Measurements from ENCODE around the gene GUCA2B.

GUCA2B gene

DNA sequence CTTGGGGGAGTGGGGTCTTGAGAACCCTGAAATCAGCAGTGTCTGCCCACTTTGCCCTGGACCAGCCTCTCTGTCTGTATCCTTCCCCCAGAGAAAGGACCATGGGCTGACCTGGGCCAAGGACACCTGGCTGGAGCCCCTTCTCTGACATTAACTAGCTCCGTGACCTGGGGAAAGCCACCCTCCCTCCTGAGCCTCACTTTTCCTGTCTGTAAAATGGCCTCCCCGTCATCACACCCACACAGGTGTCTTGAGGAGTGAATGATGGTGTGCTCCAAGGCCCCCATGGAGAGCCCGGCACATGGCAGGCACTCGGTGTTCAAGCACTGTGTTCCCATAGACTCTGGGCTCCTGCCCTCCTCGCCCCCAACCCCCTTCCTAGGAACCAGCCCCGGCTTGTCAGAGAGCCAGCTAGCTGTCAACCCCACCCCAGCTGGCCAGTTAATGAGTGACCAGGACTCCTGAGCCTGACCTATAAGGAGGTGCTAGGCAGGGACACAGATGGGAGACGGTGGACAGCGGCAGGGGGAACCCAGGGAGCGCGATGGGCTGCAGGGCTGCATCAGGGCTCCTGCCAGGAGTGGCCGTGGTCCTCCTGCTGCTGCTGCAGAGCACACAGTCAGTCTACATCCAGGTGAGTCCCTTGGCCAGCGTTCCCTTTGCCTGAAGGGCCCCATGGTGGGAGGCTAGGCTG is at the start of gene GUCA2B:
Gene GUCA2B, plus strand, starts transcription at position 504 of the 694 bp plus-strand sequence. Its CDS starts 41 bp downstream, at position 545.
- no peak for DNase-seq (ENCODE audit: low read depth in 2 of 2, low spot score in 1 of 2)

GRCh38 chr1:42105025-42105424 is 48.2 kb upstream of the GUCA2B start:
- no peak for DNase-seq (ENCODE audit: low read depth in 2 of 2, low spot score in 1 of 2)

- no peak for DNase-seq (ENCODE audit: low read depth in 2 of 2, low spot score in 1 of 2)
Measured at GRCh38 chr1:42108309-42108708, 44.9 kb upstream of the GUCA2B start.

GRCh38 chr1:42109600-42109999 is 43.6 kb upstream of the GUCA2B start:
- no peak for DNase-seq (ENCODE audit: low read depth in 2 of 2, low spot score in 1 of 2)

DNA sequence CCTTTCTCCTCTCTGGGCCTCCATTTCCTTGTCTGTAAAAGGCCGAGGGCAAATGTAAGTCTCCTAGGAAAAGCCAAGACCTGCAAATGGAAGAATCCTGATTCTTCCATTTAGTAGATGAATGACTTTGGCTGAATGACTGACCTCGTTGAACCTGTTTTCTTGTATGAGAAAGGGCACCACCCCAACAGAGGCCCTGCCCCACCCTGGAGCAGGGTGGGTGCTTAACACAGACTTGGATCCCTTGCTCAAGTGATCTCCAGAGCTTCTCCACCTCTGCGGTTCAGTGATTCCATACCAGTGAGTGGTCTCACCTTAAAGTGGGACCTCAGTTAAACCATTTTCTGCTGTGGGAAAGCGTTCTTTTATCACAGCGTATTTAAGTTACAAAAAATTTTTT is 39.0 kb upstream of the GUCA2B start:
- no peak for DNase-seq (ENCODE audit: low read depth in 2 of 2, low spot score in 1 of 2)

DNA sequence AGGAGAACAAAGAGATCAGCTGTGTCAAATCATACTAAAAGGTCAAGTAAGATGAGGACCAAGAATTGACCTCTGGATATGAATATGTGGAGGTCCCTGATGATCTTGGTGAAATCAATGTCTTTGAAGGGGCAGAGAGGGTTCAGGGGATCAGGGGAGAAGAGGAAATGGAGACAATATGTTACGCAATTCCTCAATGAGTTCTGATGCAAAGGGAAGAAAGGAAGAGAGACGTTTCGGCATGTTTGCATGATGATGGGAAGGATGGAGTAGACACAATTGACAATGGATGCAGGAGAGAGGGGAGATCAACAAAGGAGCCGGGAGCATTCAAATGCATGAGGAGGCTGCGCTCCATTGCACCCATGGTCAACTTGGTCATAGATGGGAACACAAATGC is 36.0 kb upstream of the GUCA2B start:
- no peak for DNase-seq (ENCODE audit: low read depth in 2 of 2, low spot score in 1 of 2)

GRCh38 chr1:42118125-42118524 is 35.1 kb upstream of the GUCA2B start:
- no peak for DNase-seq (ENCODE audit: low read depth in 2 of 2, low spot score in 1 of 2)

- DNase-seq (ENCODE audit: low read depth in 2 of 2, low spot score in 1 of 2) = no peak
Measured at GRCh38 chr1:42122408-42122807, 30.8 kb upstream of the GUCA2B start.

- no peak for DNase-seq (ENCODE audit: low read depth in 2 of 2, low spot score in 1 of 2)
Measured at GRCh38 chr1:42125552-42125951, 27.7 kb upstream of the GUCA2B start.

- DNase-seq (ENCODE audit: low read depth in 2 of 2, low spot score in 1 of 2) = no peak
Measured at GRCh38 chr1:42127767-42128166, 25.4 kb upstream of the GUCA2B start.

DNA sequence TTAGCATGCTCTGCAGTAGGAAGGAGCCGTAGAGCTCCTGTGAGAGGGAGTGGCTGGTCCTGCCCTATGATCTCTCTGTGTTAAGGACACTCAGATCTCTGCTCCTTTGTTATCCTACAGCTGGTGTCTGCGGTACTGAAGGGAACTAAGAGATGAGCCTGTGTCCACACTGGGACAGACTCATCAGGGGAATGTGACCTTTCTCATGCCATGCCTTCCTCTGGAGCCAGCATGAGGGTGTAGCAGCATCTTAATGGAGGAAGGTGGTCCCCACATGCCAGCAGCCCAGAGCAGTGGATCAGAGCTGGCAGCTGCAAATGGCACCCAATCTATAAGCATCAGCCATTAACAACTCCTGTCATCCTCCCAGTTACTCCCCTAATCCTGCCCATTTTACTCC is 24.7 kb upstream of the GUCA2B start:
- DNase-seq (ENCODE audit: low read depth in 2 of 2, low spot score in 1 of 2) = no peak

GRCh38 chr1:42128964-42129363 is 24.2 kb upstream of the GUCA2B start:
- DNase-seq (ENCODE audit: low read depth in 2 of 2, low spot score in 1 of 2) = no peak

DNA sequence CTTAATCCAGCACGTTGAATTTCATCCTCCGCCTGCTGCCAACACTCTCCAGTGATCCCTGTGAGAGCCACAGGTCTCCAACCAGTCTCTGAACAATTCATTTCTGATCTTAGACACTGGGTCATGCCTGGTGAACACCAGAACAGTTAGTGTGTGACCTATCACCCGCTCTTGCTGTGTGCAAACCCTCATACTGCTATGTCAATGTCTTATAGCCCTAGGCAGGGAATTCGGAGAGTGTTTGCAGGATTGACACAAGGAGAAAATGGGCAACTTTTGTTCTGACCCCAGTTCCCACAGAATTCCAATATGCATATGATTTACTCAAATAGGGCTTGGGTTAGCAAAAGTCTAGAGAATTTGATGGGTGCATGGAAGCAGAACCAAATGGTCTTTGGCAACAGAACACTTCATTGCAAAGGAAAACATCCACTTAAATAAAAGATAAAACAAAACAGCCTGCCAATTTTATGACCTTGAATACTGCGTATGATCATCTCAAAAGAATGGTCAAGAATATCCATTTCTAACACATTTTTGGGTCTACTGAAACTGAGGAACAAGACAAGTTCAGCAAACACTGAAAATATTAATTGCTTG is 23.0 kb upstream of the GUCA2B start:
- no peak for DNase-seq (ENCODE audit: low read depth in 2 of 2, low spot score in 1 of 2)

- DNase-seq (ENCODE audit: low read depth in 2 of 2, low spot score in 1 of 2) = no peak
Measured at GRCh38 chr1:42133390-42133789, 19.8 kb upstream of the GUCA2B start.

GRCh38 chr1:42133809-42134526 is 19.2 kb upstream of the GUCA2B start:
- DNase-seq (ENCODE audit: low read depth in 2 of 2, low spot score in 1 of 2) = no peak

DNA sequence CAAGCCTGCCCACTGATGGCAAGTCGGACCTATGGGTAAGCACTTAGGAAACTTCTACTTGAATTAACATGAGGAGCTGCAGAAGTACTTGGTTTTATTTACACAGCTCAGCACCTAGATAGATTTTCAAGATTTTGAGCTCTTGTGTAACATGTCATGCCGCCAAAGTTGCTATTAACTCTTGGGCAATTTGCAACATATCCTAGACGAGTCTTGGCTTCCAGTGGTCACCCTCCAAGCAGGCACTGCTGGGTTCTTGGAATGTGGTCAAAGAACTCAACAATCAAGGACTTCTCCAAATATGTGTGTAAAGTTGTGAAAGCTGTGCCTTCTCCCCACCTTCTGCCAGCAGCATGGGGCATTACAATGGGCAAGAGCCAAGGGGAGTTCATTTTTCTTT is 17.8 kb upstream of the GUCA2B start:
- DNase-seq (ENCODE audit: low read depth in 2 of 2, low spot score in 1 of 2) = no peak

GRCh38 chr1:42136466-42136865 is 16.7 kb upstream of the GUCA2B start:
- no peak for DNase-seq (ENCODE audit: low read depth in 2 of 2, low spot score in 1 of 2)

GRCh38 chr1:42137766-42138165 is 15.4 kb upstream of the GUCA2B start:
- no peak for DNase-seq (ENCODE audit: low read depth in 2 of 2, low spot score in 1 of 2)

- no peak for DNase-seq (ENCODE audit: low read depth in 2 of 2, low spot score in 1 of 2)
Measured at GRCh38 chr1:42138586-42138985, 14.6 kb upstream of the GUCA2B start.

- DNase-seq (ENCODE audit: low read depth in 2 of 2, low spot score in 1 of 2) = no peak
Measured at GRCh38 chr1:42139444-42139843, 13.8 kb upstream of the GUCA2B start.

- DNase-seq (ENCODE audit: low read depth in 2 of 2, low spot score in 1 of 2) = no peak
Measured at GRCh38 chr1:42140191-42140590, 13.0 kb upstream of the GUCA2B start.

- DNase-seq (ENCODE audit: low read depth in 2 of 2, low spot score in 1 of 2) = no peak
Measured at GRCh38 chr1:42141978-42142377, 11.2 kb upstream of the GUCA2B start.
